ENCODE measurements around the gene FNBP1.
"Not testable (repeated sequence)": the region's sequence is repeated elsewhere in the genome, so short reads cannot be mapped to it uniquely, and the experiment has no call there.

FNBP1 gene

GRCh38 chr9:129989740-129990139 is 53.2 kb downstream of the FNBP1 start:
- FAIRE-seq = no peak

- FAIRE-seq = no peak
Observed at GRCh38 chr9:129989362-129989708, 53.7 kb downstream of the FNBP1 start.

- FAIRE-seq = no peak
Observed at GRCh38 chr9:129988607-129989361, 54.2 kb downstream of the FNBP1 start.

GRCh38 chr9:129987941-129988340 is 55.0 kb downstream of the FNBP1 start:
- FAIRE-seq = no peak

GRCh38 chr9:129987047-129987446 is 55.9 kb downstream of the FNBP1 start:
- no peak for FAIRE-seq

GRCh38 chr9:129984589-129984988 is 58.4 kb downstream of the FNBP1 start:
- not testable (repeated sequence) for FAIRE-seq

GRCh38 chr9:129983891-129984290 is 59.1 kb downstream of the FNBP1 start:
- no peak for FAIRE-seq

GRCh38 chr9:129981180-129981907 is 61.6 kb downstream of the FNBP1 start:
- FAIRE-seq = no peak

GRCh38 chr9:129980224-129980623 is 62.8 kb downstream of the FNBP1 start:
- not testable (repeated sequence) for FAIRE-seq

GRCh38 chr9:129979071-129979745 is 63.8 kb downstream of the FNBP1 start:
- no peak for FAIRE-seq

- no peak for FAIRE-seq
Observed at GRCh38 chr9:129972816-129973215, 70.2 kb downstream of the FNBP1 start.

GRCh38 chr9:129968690-129969485 is 74.1 kb downstream of the FNBP1 start:
- FAIRE-seq = no peak

- FAIRE-seq = no peak
Observed at GRCh38 chr9:129964901-129965734, 77.9 kb downstream of the FNBP1 start.

GRCh38 chr9:129962889-129963703 is 79.9 kb downstream of the FNBP1 start:
- FAIRE-seq = no peak

GRCh38 chr9:129962451-129962864 is 80.5 kb downstream of the FNBP1 start:
- no peak for FAIRE-seq

- no peak for FAIRE-seq
Observed at GRCh38 chr9:129958796-129959195, 84.2 kb downstream of the FNBP1 start.

- FAIRE-seq = no peak
Observed at GRCh38 chr9:129954868-129955550, 88.0 kb downstream of the FNBP1 start.

GRCh38 chr9:129953736-129954135 is 89.3 kb downstream of the FNBP1 start:
- no peak for FAIRE-seq

- FAIRE-seq = no peak
Observed at GRCh38 chr9:129952337-129952736, 90.7 kb downstream of the FNBP1 start.

- no peak for FAIRE-seq
Observed at GRCh38 chr9:129949821-129950220, 93.2 kb downstream of the FNBP1 start.
